ENCODE results near the gene CLEC4E.
"Not testable (repeated sequence)": the region's sequence is repeated elsewhere in the genome, so short reads cannot be mapped to it uniquely, and the experiment has no call there.

CLEC4E gene

DNA sequence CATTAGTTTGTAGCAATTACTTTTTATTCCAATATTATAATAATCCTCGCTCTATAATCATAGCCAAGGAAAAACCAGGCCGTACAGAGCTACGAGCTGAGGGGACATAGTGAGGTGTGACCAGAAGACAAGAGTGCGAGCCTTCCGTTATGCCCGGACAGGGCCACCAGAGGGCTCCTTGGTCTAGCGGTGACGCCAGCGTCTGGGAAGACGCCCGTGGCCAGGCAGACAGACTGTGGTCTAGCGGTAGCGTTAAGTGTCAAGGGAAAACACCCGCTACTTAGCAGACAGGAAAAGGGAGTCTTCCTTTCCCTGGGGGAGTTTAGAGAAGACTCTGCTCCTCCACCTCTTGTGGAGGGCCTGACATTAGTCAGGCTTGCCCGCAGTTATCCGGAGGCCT is 2.9 kb downstream of the CLEC4E start:
- not testable (repeated sequence) for DNase-seq

DNA sequence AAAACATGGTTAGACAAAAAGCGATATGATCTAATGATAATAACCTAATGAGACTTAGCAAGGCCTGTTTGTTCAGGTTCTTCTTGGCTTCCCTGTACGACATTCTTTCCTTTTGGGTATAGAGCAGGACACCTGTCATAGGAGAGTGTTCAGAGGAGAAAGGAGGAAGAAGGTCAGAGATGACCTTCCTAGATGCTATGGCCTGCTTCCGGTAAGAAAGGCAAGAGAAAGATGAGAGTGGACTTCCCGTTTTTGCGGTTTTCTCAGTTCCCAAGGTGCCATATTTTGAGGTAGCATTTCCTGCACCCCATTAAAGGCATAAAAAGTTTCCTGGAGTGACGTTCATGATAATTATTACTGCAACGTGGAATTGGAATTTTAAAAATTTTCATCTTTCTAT is 8.7 kb downstream of the CLEC4E start:
- no peak for DNase-seq

DNA sequence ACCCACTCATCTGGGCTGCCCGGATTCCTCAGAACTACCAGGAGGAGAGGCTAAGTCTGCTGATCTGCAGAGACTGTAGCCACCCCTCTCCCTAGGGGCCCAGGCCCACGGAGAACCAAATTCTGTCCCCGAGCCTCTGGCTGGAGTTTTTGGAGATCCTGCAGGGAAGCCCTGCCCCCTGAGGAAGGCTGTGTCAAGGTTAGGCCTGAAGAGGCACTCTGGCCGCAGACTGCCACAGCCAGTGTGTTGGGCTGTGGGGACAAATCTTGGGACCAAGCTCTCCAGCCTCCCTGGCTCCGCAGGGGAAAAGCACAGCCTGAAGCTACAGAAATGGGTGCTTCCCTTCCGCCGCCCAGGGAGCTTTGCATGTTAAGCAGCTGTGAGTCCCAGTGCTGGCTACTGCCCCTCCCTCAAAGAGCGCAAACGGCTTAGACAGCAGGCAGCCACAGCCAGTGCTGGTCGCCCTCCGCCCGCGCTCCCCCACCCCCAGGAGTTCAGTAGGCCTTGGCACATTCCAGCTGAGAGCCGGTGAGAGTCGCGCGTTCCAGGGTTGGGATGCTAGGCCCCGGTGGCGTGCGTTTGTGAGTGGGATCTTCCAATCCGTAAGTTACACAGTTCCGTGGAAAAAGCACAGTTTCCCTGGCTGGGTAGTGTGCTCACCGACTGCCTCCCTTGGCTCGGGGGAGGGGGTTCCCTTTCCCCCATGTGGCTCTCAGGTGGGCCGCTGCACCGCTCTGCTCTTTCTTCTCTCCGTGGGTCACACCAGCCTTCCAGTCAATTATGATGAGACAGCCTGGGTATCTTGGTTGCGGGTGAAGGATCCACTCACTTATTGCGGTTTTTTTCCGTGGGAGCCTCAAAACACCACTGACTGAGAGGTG is 13.2 kb downstream of the CLEC4E start:
- no peak for DNase-seq

DNA sequence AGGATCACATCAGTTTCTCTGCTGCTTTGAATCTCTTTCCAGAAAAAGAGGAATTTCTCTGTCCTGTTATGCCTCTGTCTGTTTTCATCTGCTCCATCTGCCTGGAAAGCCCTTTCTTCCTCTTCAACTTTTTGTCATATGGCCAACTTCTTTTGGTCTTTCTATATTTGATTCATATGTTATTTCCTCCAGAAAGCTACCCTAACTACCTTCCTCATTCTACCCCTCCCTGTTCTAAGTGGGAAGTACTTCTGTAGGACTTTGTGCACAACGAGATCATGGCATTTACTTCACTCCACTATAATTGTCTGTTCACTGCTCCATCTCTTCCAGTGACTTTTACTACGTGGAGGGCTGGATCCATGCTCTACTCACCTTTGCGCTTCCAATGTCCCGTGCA is 21.5 kb downstream of the CLEC4E start:
- no peak for DNase-seq

DNA sequence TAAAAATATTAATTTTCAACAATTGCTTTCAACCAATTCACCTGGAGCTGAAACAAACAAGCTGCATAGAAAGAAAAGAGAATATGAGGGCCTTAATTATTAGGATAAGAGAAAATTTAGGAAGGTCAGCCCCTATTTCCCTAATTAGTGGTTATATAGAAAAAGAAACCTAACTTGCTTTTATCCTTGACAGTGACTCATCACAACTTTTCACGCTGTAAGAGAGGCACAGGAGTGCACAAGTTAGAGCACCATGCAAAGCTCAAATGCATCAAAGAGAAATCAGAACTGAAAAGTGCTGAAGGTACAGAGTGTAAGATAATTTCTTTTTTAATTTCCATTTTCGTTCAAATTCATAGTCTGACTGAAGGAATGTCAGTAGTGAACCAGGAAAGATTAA is 22.7 kb downstream of the CLEC4E start:
- DNase-seq = no peak

DNA sequence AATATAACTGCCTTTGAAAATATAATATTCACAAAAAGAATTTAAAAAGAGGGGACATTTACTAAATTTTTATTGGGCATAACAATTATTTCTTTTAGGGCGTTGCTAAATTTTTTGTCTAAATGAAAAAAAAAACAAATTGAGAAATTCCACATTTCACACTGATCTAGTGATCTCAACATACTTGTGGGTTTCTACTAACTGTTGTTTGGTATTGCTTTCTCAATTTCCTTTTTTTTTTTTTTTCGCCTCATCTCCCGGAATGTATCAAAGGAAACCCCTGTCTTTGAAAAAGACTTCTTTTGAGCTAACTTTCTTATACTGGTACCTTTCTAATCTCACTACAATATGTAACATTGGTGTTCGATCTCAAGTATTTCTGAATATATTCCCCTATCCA is 27.4 kb downstream of the CLEC4E start, which contains the start of gene CLEC4D:
CLEC4D (plus strand) TSS at position 248 of the 400 bp plus-strand sequence. CDS start 230 bp downstream, outside the sequence.
- DNase-seq = no peak

DNA sequence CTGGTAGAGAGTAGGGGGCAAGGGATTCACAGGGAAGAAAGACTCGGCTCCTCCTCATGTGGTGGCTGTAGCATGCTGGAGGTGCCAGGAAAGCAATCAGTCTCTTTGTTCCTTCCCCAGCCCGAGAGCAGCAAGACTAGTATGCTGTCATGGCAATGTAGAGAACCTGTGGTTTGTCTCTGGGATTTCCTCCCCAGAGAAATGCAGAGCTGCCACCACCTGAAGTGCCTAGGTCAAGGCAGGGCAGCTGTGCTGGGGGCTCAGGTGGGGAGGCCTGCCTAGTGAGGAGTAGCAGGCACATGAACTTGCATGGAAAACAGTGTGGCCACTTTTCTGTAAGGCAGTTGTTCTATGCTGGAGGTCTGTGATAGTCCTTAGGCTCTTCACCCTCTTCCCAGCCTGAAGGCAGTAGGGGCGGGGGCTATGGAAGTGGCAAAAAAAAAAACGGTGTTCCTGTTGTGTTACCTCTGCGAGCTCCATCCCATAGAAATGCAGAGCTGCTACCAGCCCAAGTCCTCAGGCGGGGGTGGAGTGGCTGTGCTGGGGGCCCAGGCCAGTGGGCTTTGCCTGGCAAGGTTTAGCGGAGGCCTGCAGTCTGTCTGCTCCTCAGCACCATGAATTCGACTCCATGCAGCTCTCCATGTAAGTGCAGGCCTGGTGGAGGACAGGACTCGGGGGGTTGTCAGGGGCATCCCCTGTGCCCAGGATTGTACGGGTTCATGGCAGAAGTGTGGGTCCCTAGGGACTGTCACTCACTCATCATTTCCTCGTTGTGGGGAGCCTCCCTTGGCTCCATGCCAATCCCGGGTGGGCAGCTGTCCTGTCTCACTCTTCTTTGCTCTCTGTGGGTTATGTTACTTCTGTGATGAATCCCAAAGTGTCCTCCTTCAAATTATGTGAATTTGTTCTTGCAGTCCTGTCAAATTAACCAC is 31.5 kb downstream of the CLEC4E start:
- no peak for DNase-seq

DNA sequence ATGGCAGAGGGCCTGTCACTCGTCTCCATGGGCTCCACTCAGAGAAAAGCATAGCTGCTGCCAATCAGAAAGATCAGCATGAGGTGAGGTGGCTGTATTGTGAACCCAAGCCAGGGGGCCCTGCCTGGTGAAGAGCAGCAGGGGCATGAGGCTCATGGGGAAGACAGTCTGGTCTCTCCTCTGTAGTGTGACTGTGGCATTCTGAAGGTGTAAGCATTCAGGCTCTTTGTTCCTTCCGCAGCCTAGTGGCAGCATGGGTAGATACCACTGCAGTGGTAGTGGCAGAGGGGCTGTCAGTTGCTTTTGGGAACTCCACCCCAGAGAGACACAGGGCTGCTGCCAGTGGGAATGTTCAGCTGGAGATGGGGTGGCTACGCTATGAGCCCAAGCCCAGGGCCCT is 32.5 kb downstream of the CLEC4E start:
- no peak for DNase-seq

DNA sequence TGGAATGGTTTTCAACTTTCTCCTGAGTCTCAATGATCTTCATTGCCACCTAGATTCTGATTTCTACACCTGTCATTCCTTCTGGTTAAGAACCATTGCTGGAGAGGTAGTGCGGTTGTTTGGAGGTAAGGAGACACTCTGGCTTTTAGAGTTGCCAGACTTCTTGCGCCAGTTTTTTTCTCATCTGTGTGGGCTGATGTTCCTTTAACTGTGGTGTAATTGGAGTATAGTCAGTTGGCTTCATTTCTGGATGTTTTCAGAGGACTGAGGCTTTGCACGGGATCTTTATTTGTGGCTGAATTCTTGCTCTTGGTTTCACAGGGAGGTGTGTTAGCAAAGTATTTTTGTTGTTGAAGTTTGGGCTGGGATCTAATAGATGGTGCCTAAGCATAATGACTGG is 33.1 kb downstream of the CLEC4E start:
- DNase-seq = no peak

DNA sequence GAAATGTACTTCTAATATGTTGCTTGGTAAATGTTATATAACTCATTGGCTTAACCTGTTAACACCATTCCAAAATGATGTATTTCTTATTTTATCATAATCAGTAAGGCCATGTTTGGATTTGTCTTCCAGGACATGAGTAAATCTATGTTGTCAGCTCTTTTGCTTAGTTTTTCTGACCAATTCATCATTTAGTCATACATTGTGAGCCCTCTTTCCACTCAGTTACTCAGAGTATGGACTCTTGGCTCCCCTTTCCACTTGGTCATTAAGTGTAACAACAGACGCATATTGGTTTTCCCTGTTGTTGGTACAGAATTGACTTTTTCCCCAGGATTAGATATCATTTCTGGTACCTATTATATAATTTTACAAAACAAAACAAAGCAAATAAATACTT is 36.4 kb downstream of the CLEC4E start:
- no peak for DNase-seq

DNA sequence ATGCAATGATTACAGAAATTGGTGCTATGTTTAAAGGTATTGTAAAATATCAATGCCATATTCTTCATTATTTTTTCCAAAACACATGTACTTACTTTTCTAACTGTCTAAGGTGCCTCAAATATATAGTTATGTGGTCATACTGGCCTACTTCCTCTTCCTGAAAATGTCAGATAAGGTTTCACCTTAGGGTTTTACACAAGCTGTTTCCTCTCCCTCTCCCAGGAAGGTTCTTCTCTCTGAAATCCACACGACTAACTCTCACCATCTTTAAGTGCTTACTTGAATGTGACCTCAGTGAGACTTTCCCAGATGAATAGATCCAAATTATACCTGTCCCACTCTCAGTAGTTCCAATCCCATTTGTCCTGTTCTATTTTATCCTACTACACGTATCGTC is 39.0 kb downstream of the CLEC4E start:
- no peak for DNase-seq

DNA sequence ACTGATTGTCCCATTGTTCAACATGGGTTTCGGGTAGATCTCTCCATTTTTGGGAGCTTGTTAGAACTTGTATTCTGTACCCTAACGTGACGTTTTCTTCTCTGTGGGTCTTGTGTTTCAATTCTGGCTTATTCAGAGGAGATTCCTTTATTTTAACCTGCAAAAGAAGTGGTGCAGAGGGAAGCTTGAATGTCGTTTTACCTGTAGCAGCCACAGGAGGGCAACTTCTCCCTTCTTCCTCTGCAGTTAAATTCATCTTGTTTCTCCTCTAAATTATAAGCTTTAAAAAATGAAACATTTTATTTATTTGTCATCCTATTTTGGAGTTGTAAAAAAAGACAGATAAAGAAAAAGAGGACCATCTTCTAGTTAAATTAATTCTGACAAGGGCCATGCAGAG is 41.1 kb downstream of the CLEC4E start:
- no peak for DNase-seq

DNA sequence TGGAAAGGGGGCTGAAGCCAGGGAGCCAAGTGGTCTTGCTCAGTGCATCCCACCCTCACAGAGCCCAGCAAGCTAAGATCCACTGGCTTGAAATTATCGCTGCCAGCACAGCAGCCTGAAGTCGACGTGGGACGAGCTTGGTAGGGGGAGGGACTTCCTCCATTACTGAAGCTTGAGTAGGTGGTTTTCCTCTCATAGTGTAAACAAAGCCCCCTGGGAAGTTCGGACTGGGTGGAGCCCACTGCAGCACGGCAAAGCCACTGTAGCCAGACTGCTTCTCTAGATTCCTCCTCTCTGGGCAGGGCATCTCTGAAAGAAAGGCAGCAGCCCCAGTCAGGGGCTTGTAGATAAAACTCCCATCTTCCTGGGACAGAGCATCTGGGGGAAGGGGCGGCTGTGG is 44.6 kb downstream of the CLEC4E start:
- DNase-seq = not testable (repeated sequence)

DNA sequence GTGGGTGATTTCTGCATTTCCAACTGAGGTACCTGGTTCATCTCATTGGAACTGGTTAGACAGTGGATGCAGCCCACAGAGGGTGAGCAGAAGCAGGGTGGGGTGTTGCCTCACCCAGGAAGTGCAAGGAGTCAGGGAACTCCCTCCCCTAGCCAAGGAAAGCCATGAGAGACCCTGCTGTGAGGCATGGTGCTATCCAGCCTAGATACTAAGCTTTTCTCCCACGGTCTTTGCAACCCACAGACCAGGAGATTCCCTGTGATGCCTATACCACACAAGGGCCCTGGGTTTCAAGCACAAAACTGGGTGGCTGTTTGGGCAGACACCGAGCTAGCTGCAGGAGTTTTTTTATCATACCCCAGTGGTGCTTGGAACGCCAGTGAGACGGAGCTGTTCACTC is 45.0 kb downstream of the CLEC4E start:
- not testable (repeated sequence) for DNase-seq

DNA sequence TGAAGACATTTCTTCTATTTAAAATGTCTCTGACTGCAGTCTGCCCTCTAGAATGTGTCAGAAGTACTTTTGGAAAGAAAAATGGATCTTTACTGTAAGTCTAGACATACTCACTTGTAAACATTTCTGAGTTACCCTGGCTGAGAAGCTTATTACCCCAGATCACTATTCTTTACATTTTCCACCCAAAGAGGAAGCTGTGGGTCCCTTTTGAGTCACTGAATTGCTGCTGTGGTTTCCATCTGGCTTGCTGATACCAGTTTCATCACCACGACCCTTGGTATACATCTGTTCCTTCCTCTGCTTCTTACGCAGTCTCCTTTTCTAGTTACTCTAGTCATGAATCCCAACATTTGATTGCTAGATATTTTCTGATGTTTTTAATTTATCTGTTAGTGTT is 47.6 kb downstream of the CLEC4E start:
- no peak for DNase-seq

DNA sequence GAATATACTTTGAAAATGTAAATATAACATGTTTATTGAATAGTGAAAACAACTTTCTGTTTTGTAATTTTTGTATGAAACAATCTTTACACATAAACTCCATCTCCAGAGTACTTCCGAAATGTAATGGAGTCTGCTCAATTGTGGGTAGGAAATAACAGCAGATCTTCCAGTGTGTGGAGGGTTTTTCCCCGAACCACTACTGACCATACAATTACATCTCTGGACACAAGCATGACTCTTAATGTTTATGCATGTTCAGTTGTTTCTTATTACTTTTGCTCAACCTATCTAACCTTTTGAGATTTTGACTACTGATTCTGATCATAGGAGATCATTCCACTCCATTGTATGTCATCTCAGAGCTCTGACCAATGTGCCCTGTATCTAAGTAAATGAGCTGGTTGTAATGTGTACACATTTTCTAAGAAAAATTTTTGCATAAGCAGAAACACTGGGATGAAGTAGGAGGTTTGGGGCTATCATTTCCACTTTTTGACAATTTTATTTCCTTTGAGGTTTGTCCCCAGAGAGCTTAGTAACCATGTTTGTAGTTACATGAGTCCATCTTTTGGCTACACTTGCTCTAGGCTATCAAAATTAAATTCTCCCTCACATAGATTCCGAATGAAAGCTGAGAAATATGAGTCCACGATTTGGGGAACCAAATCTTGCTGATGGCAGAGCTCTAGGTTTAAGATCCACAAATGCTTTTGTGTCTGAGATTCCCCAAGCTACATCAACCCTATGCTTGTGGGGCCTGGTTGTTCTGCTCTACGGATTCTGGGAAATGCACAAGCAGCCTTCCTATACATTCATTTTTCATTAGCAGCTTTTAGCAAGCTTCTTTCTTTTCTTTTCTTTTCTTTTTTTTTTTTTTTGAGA is 48.8 kb downstream of the CLEC4E start:
- no peak for DNase-seq
